ENCODE measurements around the gene USP15.

USP15 gene

DNA sequence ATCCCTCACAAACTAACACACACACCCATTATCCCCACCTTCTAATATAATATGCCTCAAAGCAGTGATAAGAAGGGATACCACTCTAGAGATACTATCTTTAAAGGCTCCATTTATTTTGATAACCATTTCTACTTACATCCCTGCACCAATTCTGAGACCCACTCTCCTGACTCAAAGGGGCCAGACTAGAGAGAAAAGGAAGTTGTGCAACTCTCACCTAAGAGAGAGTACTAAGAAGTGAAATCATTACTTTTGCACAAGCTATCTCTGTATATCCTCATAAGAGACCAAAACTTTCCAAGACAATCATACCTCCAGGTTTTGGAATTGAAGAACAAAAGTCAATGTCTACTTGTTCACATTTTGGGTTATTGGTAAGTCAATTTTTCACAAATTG, 45.4 kb upstream of the USP15 start:
- H4K20me1 ChIP-seq (ENCODE audit: low read depth, low read length) = no peaks in the 10 kb centered on the region
- H3K9ac ChIP-seq (ENCODE audit: low read length) = no peak overlapping the region
- H3K79me2 ChIP-seq (ENCODE audit: insufficient read depth, low read length) = no peaks in the 10 kb centered on the region
- no peak overlapping the region for H3K27ac ChIP-seq (ENCODE audit: low read depth, low read length)
- H2AFZ ChIP-seq (ENCODE audit: low read depth, low read length, severe bottlenecking) = no peak overlapping the region
- no peak for TF ChIP-seq EZH2phosphoT487 (conservative IDR thresholded peaks at IDR 0.05; ENCODE audit: low read length)
- TF ChIP-seq, protein P1, sequence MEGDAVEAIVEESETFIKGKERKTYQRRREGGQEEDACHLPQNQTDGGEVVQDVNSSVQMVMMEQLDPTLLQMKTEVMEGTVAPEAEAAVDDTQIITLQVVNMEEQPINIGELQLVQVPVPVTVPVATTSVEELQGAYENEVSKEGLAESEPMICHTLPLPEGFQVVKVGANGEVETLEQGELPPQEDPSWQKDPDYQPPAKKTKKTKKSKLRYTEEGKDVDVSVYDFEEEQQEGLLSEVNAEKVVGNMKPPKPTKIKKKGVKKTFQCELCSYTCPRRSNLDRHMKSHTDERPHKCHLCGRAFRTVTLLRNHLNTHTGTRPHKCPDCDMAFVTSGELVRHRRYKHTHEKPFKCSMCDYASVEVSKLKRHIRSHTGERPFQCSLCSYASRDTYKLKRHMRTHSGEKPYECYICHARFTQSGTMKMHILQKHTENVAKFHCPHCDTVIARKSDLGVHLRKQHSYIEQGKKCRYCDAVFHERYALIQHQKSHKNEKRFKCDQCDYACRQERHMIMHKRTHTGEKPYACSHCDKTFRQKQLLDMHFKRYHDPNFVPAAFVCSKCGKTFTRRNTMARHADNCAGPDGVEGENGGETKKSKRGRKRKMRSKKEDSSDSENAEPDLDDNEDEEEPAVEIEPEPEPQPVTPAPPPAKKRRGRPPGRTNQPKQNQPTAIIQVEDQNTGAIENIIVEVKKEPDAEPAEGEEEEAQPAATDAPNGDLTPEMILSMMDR (IDR thresholded peaks at IDR 0.05; ENCODE audit: insufficient read depth, low read length, poor library complexity, severe bottlenecking) = no peak
- no peaks in the 10 kb centered on the region for H3F3A ChIP-seq (ENCODE audit: insufficient read depth)
- no peaks in the 10 kb centered on the region for H3K27me3 ChIP-seq (ENCODE audit: low read length)
- no peak overlapping the region for H3K4me3 ChIP-seq (ENCODE audit: insufficient read depth, low read length, poor library complexity, severe bottlenecking)
- H3K36me3 ChIP-seq (ENCODE audit: low read length) = no peaks in the 10 kb centered on the region
- H3K9me3 ChIP-seq (ENCODE audit: insufficient read depth, low read length) = no peaks in the 10 kb centered on the region
- H3K4me2 ChIP-seq (ENCODE audit: low read depth, low read length, poor library complexity, severe bottlenecking) = no peak overlapping the region
- H3K9me2 ChIP-seq (replicated peaks; ENCODE audit: insufficient read depth, low read length) = no peaks in the 10 kb centered on the region

DNA sequence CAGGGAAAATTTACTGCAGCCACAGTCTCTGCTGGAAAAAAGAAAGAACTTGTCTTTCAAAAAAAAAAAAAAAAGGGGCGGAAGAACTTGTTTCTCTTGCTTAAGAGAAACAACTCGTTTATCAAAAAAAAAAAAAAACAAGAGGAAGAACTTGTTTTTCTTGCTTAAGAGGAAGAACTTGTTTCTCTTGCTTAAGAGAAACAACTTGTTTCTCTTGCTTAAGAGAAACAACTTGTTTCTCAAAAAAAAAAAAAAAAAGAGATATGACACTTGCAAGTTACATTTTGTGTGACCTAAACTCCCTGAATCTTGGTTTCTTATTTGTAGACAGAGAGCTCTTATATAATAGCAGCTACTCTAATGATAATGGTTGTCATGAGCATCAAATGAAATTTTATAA, 44.7 kb upstream of the USP15 start:
- no peaks in the 10 kb centered on the region for H4K20me1 ChIP-seq (ENCODE audit: low read depth, low read length)
- TF ChIP-seq, protein P1 (IDR thresholded peaks at IDR 0.05; ENCODE audit: insufficient read depth, low read length, poor library complexity, severe bottlenecking) = no peak
- TF ChIP-seq EZH2phosphoT487 (conservative IDR thresholded peaks at IDR 0.05; ENCODE audit: low read length) = no peak
- no peaks in the 10 kb centered on the region for H3K9me2 ChIP-seq (replicated peaks; ENCODE audit: insufficient read depth, low read length)
- H3K4me3 ChIP-seq (ENCODE audit: insufficient read depth, low read length, poor library complexity, severe bottlenecking) = no peak overlapping the region
- no peak overlapping the region for H3K9ac ChIP-seq (ENCODE audit: low read length)
- H3K9me3 ChIP-seq (ENCODE audit: insufficient read depth, low read length) = no peaks in the 10 kb centered on the region
- no peak overlapping the region for H3K27ac ChIP-seq (ENCODE audit: low read depth, low read length)
- no peaks in the 10 kb centered on the region for H3K27me3 ChIP-seq (ENCODE audit: low read length)
- H2AFZ ChIP-seq (ENCODE audit: low read depth, low read length, severe bottlenecking) = no peak overlapping the region
- H3F3A ChIP-seq (ENCODE audit: insufficient read depth) = no peaks in the 10 kb centered on the region
- H3K4me2 ChIP-seq (ENCODE audit: low read depth, low read length, poor library complexity, severe bottlenecking) = no peak overlapping the region
- no peaks in the 10 kb centered on the region for H3K79me2 ChIP-seq (ENCODE audit: insufficient read depth, low read length)
- no peaks in the 10 kb centered on the region for H3K36me3 ChIP-seq (ENCODE audit: low read length)

DNA sequence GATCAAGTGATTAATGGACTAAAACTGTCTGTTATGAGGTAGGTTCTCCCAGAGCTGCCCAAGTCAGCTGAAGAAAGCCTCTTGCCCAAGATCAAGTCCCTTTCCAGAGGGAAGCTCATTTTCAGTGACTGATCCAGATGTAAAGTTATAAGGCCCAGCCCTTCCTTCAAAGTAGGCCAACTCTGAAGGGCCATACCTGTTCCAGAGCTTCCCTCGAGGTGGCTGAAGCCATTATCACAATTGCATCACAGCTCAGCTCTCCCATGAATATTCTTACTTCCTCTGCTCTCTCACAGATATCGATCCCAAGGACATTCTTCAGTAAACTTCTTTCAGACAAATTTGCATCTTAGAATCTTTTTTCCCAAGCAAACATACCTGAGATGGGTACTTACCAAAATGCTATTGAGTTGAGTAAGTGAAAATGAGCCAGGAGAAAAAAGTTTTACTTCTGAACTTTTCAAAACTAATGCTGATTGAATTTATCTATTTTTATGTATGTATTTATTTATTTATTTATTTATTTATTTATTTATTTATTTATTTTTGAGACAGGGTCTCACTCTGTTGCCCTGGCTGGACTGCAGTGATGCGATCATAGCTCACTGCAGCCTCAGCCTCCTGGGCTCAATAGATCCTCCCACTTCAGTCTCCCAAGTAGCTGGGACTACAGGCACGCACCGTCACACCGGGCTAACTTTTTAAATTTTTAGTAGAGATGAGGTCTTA, 42.6 kb upstream of the USP15 start:
- H3K4me3 ChIP-seq (ENCODE audit: insufficient read depth, low read length, poor library complexity, severe bottlenecking) = no peak overlapping the region
- no peaks in the 10 kb centered on the region for H3K9me3 ChIP-seq (ENCODE audit: insufficient read depth, low read length)
- no peak overlapping the region for H3K9ac ChIP-seq (ENCODE audit: low read length)
- H2AFZ ChIP-seq (ENCODE audit: low read depth, low read length, severe bottlenecking) = no peak overlapping the region
- H3K79me2 ChIP-seq (ENCODE audit: insufficient read depth, low read length) = no peaks in the 10 kb centered on the region
- H3K9me2 ChIP-seq (replicated peaks; ENCODE audit: insufficient read depth, low read length) = no peaks in the 10 kb centered on the region
- no peak overlapping the region for H3K4me2 ChIP-seq (ENCODE audit: low read depth, low read length, poor library complexity, severe bottlenecking)
- TF ChIP-seq, protein P1 (IDR thresholded peaks at IDR 0.05; ENCODE audit: insufficient read depth, low read length, poor library complexity, severe bottlenecking) = no peak
- TF ChIP-seq EZH2phosphoT487 (conservative IDR thresholded peaks at IDR 0.05; ENCODE audit: low read length) = no peak
- H3K27ac ChIP-seq (ENCODE audit: low read depth, low read length) = no peak overlapping the region
- no peaks in the 10 kb centered on the region for H3K27me3 ChIP-seq (ENCODE audit: low read length)
- no peaks in the 10 kb centered on the region for H3K36me3 ChIP-seq (ENCODE audit: low read length)
- no peaks in the 10 kb centered on the region for H4K20me1 ChIP-seq (ENCODE audit: low read depth, low read length)
- no peaks in the 10 kb centered on the region for H3F3A ChIP-seq (ENCODE audit: insufficient read depth)
